ENCODE data around the gene CFAP97D1.

The CFAP97D1 gene

GRCh38 chr17:43768943-43769342 lies 11.3 kb upstream of the CFAP97D1 start:
- H3K36me3 ChIP-seq (ENCODE audit: control insufficient read depth, low read depth, low read length): peaks cover 25% of the 10 kb centered on the region
- H3K27ac ChIP-seq (ENCODE audit: low read length): no peak overlapping the region
- H3K4me1 ChIP-seq (ENCODE audit: control insufficient read depth, low read depth, low read length): no peaks in the 10 kb centered on the region
- no peaks in the 10 kb centered on the region for H3K27me3 ChIP-seq (ENCODE audit: control insufficient read depth, insufficient read depth, low read length)
- no peak overlapping the region for H3K4me3 ChIP-seq (ENCODE audit: low read length)
- no peaks in the 10 kb centered on the region for H3K9me3 ChIP-seq (ENCODE audit: control insufficient read depth, low read depth, low read length)
- H3K9ac ChIP-seq (ENCODE audit: low read length): no peak overlapping the region

- Histone ChIP-seq H3K4me1 (ENCODE audit: control insufficient read depth, low read depth, low read length) (no peaks in the 10 kb centered on the region), H3K9ac (ENCODE audit: low read length) (no peak overlapping the region), H3K9me3 (ENCODE audit: control insufficient read depth, low read depth, low read length) (no peaks in the 10 kb centered on the region), H3K4me3 (ENCODE audit: low read length) (no peak overlapping the region), H3K27ac (ENCODE audit: low read length) (no peak overlapping the region), H3K27me3 (ENCODE audit: control insufficient read depth, insufficient read depth, low read length) (no peaks in the 10 kb centered on the region), H3K36me3 (ENCODE audit: control insufficient read depth, low read depth, low read length) (peaks cover 29% of the 10 kb centered on the region)
These were observed 10.8 kb upstream of the CFAP97D1 start for GRCh38 chr17:43769426-43769825.

GRCh38 chr17:43769859-43770258 lies 10.4 kb upstream of the CFAP97D1 start:
- no peak overlapping the region for H3K4me3 ChIP-seq (ENCODE audit: low read length)
- peaks cover 32% of the 10 kb centered on the region for H3K36me3 ChIP-seq (ENCODE audit: control insufficient read depth, low read depth, low read length)
- no peaks in the 10 kb centered on the region for H3K4me1 ChIP-seq (ENCODE audit: control insufficient read depth, low read depth, low read length)
- H3K27me3 ChIP-seq (ENCODE audit: control insufficient read depth, insufficient read depth, low read length): no peaks in the 10 kb centered on the region
- no peaks in the 10 kb centered on the region for H3K9me3 ChIP-seq (ENCODE audit: control insufficient read depth, low read depth, low read length)
- H3K27ac ChIP-seq (ENCODE audit: low read length): no peak overlapping the region
- no peak overlapping the region for H3K9ac ChIP-seq (ENCODE audit: low read length)

DNA sequence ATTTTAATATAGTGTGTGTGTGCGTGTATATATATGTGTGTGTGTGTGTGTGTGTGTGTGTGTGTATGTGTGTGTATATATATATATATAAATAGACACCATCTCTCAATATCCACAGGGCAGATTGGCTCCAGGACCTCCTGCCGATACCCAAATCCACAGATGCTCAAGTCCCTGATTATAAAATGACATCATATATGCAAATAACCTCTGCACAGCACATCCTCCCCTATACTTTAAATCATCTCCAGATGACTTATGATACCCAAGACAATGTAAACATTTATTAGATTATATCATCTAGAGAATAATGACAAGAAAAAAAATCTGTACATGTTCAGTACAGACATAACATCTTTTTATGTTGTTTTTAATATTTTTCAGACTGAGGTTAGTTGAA lies 9.3 kb upstream of the CFAP97D1 start:
- H3K9me3 ChIP-seq (ENCODE audit: control insufficient read depth, low read depth, low read length): no peaks in the 10 kb centered on the region
- no peaks in the 10 kb centered on the region for H3K4me1 ChIP-seq (ENCODE audit: control insufficient read depth, low read depth, low read length)
- no peaks in the 10 kb centered on the region for H3K27me3 ChIP-seq (ENCODE audit: control insufficient read depth, insufficient read depth, low read length)
- no peak overlapping the region for H3K9ac ChIP-seq (ENCODE audit: low read length)
- no peak overlapping the region for H3K4me3 ChIP-seq (ENCODE audit: low read length)
- peaks cover 37% of the 10 kb centered on the region for H3K36me3 ChIP-seq (ENCODE audit: control insufficient read depth, low read depth, low read length)
- H3K27ac ChIP-seq (ENCODE audit: low read length): no peak overlapping the region

DNA sequence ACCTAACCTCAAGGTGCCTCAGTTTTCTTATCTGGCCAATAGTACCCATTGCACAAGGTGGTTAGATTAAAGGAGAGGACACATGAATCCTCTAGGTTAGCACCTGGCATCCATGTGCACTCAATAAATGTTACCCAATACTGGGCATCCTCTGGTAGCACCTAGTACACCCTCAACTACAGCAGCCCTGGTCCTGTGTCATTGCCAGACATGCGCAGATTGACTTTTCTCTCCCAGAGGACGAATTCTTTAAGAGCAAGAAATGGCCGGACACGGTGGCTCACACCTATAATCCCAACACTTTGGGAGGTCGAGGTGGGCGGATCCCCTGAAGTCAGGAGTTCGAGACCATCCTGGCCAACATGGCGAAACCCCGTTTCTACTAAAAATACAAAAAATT lies 8.8 kb upstream of the CFAP97D1 start:
- no peak overlapping the region for H3K27ac ChIP-seq (ENCODE audit: low read length)
- H3K9me3 ChIP-seq (ENCODE audit: control insufficient read depth, low read depth, low read length): no peaks in the 10 kb centered on the region
- no peaks in the 10 kb centered on the region for H3K27me3 ChIP-seq (ENCODE audit: control insufficient read depth, insufficient read depth, low read length)
- H3K9ac ChIP-seq (ENCODE audit: low read length): no peak overlapping the region
- H3K36me3 ChIP-seq (ENCODE audit: control insufficient read depth, low read depth, low read length): peaks cover 40% of the 10 kb centered on the region
- H3K4me1 ChIP-seq (ENCODE audit: control insufficient read depth, low read depth, low read length): no peaks in the 10 kb centered on the region
- no peak overlapping the region for H3K4me3 ChIP-seq (ENCODE audit: low read length)

DNA sequence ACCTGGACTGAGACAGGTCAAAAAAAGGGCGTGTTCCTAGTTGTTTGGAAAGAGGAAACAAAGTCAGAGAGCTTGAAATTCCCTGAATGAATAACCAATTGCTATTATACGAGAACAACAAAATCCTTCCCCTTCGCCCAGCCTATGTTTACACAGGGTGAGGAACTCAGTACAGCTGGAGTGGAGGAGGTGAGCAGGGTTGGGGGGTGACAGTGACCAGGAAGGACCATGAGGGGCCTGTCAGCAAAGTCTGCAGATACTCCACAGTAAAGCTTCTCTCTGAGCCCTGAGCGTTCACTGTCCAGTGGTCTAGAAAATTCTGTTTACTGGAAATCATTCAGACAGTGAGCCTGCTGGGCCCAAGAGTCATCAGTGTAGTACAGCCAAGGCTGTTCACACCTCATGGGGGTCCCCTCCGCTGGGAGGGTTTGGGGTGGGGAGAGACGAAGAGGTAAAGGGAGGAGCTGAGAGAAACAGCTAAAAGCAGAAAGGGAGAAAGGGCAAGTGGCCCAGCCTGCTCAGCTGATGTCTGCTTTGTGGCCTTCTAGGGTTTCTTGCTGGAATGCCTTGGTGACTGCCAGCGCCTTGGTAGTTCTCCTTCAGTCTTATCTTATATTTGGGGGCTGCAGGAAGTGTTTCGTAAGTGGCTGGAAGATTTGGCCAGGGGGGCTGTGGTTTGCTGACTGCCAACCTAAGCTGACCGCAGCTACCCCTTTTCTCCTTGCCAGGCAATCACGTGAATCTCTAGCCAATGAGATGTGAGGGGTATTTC lies 7.2 kb upstream of the CFAP97D1 start:
- Histone ChIP-seq H3K9ac (ENCODE audit: low read length) (no peak overlapping the region), H3K36me3 (ENCODE audit: control insufficient read depth, low read depth, low read length) (peaks cover 41% of the 10 kb centered on the region), H3K27ac (ENCODE audit: low read length) (no peak overlapping the region), H3K27me3 (ENCODE audit: control insufficient read depth, insufficient read depth, low read length) (no peaks in the 10 kb centered on the region), H3K4me1 (ENCODE audit: control insufficient read depth, low read depth, low read length) (no peaks in the 10 kb centered on the region), H3K9me3 (ENCODE audit: control insufficient read depth, low read depth, low read length) (no peaks in the 10 kb centered on the region), H3K4me3 (ENCODE audit: low read length) (no peak overlapping the region)

DNA sequence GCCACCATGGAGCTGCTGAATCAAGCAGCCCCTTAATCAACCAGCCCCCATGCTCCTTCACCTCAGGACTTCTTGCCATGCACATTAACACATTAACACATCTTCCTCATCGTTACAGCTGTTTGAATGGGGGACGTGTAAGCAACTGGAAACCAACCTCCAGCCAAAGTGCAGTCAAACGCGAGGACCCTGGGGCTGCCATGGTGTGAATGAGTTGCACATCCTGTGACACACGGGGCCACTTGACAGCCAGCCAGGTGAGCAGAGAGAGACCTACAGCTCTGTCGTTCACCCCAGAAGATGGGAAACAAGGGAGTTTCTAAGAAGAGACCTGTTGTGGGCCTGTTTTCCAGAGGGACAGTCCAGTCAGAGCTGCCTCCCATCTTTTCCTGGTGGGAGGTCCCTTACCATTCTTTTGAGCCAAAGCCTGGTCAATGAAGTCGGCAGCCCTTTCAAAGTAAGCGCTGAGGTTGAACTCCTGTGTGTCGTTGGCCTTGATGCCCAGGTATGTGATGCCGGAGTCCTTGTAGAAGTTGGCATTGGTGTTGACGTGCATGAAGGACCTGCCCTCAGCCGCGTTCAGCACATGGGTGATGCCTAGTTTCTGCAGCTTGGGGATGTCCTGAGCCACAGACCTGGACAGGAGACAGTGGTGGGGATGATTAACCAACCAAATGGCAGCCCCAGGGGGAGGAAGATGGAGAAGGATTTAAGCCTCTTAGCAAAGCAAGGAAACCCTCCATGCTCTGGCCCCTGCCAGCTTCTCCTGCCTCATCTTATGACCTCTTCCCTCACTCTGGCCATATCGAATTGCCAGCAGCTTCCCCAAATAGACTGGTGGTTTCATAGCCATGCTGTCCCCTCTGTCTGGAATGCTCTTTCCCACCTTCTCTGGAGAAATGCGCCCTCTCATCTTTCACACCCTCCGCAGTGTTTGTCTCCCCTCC lies 5.7 kb upstream of the CFAP97D1 start:
- H3K4me3 ChIP-seq (ENCODE audit: low read length): no peak overlapping the region
- peaks cover 5% of the 10 kb centered on the region for H3K27me3 ChIP-seq (ENCODE audit: control insufficient read depth, insufficient read depth, low read length)
- no peak overlapping the region for H3K9ac ChIP-seq (ENCODE audit: low read length)
- H3K4me1 ChIP-seq (ENCODE audit: control insufficient read depth, low read depth, low read length): no peaks in the 10 kb centered on the region
- H3K36me3 ChIP-seq (ENCODE audit: control insufficient read depth, low read depth, low read length): peaks cover 36% of the 10 kb centered on the region
- H3K9me3 ChIP-seq (ENCODE audit: control insufficient read depth, low read depth, low read length): no peaks in the 10 kb centered on the region
- no peak overlapping the region for H3K27ac ChIP-seq (ENCODE audit: low read length)

GRCh38 chr17:43778337-43779144 lies 1.7 kb upstream of the CFAP97D1 start, which contains the start of gene DUSP3:
Gene DUSP3 (minus strand): TSS chr17:43778977. CDS start chr17:43778924, 53 bp downstream.
- H3K36me3 ChIP-seq (ENCODE audit: control insufficient read depth, low read depth, low read length): peaks cover 17% of the 10 kb centered on the region
- no peaks in the 10 kb centered on the region for H3K9me3 ChIP-seq (ENCODE audit: control insufficient read depth, low read depth, low read length)
- peak within 1 kb of the TSS; percentile 81 for H3K9ac ChIP-seq (ENCODE audit: low read length)
- peak within 1 kb of the TSS; percentile 66 for H3K27ac ChIP-seq (ENCODE audit: low read length)
- peak within 1 kb of the TSS; percentile 77 for H3K4me3 ChIP-seq (ENCODE audit: low read length)
- H3K27me3 ChIP-seq (ENCODE audit: control insufficient read depth, insufficient read depth, low read length): peaks cover 22% of the 10 kb centered on the region
- no peaks in the 10 kb centered on the region for H3K4me1 ChIP-seq (ENCODE audit: control insufficient read depth, low read depth, low read length)

DNA sequence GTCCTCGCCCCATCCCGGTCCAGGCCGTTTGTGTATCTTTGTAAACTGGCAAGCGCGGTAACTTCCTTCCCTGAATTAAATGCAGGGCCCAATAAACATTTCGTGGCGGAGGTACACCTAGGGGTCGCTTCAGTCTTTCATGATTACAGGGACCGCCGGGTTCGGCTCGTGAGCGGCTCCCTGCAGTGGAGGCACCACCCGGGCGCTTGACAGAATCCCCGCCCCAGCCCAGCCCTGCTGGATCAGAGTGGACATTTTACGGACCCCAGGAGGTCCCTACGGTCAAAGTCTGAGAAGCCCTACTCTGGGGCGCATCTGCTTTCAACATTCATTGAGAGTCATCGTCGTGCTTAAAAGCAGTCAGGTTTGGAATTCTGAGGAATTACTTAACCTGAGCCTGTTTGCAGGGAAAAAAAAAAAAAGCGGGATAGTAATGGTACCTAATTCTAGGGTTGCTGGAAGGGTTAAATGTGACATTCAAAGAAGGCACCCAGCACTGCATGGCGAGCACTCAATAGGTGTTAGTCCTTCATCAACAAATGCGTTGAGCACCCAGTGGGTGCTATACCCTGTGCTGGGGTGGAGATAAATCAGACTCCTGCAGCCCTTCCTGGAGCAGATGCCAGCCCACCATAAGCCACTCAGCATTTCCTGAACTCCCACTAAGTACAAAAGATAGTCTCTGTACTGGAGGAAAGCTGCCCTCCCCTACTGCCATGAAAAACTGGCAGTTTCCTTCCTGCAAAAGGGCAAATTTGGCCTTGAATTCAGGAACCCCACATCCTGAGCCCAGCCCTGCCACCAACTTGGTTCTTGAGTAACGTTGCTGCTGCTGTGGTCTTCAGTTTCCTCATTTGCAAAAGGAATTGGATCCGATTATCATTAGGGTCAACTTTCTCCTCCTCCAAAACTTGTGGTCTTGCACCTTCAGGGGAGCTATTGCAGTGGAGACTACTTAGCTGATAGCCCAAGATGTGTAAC lies 800 bp upstream of the CFAP97D1 start:
- H3K27ac ChIP-seq (ENCODE audit: low read length): no peak overlapping the region
- no peak overlapping the region for H3K9ac ChIP-seq (ENCODE audit: low read length)
- H3K4me1 ChIP-seq (ENCODE audit: control insufficient read depth, low read depth, low read length): no peaks in the 10 kb centered on the region
- H3K36me3 ChIP-seq (ENCODE audit: control insufficient read depth, low read depth, low read length): peaks cover 12% of the 10 kb centered on the region
- H3K9me3 ChIP-seq (ENCODE audit: control insufficient read depth, low read depth, low read length): no peaks in the 10 kb centered on the region
- H3K4me3 ChIP-seq (ENCODE audit: low read length): peak overlapping the region; percentile 77
- peaks cover 22% of the 10 kb centered on the region for H3K27me3 ChIP-seq (ENCODE audit: control insufficient read depth, insufficient read depth, low read length)

GRCh38 chr17:43782913-43783680 lies 2.9 kb downstream of the CFAP97D1 start:
- Histone ChIP-seq H3K9me3 (ENCODE audit: control insufficient read depth, low read depth, low read length) (no peaks in the 10 kb centered on the region), H3K27ac (ENCODE audit: low read length) (no peak overlapping the region), H3K27me3 (ENCODE audit: control insufficient read depth, insufficient read depth, low read length) (peaks cover 22% of the 10 kb centered on the region), H3K4me3 (ENCODE audit: low read length) (no peak overlapping the region), H3K4me1 (ENCODE audit: control insufficient read depth, low read depth, low read length) (no peaks in the 10 kb centered on the region), H3K9ac (ENCODE audit: low read length) (no peak overlapping the region), H3K36me3 (ENCODE audit: control insufficient read depth, low read depth, low read length) (no peaks in the 10 kb centered on the region)
